NCI-H510A treated with DMSO at 0.1 percent for 48 hours (cell line): ENCODE data around the gene MEX3D.
"Not testable (repeated sequence)": the region's sequence is repeated elsewhere in the genome, so short reads cannot be mapped to it uniquely, and the experiment has no call there.

ENCODE experiments used
- DNase-seq: peaks from one replicate; lab custom pipeline; 2025; lab: John Stamatoyannopoulos, UW

MEX3D gene

GRCh38 chr19:1571358-1571757, 3.2 kb upstream of the MEX3D start:
- DNase-seq = no peak

DNA sequence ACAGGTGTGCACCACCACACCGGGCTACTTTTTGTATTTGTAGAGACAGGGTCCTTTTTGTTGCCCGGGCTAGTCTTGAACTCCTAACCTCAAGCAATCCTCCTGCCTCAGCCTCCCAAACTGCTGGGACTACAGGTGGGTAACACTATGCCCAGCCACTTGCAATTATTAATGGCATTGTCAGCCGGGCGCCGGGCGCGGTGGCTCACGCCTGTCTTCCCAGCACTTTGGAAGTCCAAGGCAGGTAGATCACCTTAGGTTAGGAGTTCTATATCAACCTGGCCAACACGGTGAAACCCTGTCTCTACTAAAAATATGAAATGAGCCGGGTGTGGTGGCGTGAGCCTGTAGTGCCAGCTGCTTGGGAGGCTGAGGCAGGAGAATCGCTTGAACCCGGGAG, 2.7 kb upstream of the MEX3D start:
- DNase-seq = no peak

DNA sequence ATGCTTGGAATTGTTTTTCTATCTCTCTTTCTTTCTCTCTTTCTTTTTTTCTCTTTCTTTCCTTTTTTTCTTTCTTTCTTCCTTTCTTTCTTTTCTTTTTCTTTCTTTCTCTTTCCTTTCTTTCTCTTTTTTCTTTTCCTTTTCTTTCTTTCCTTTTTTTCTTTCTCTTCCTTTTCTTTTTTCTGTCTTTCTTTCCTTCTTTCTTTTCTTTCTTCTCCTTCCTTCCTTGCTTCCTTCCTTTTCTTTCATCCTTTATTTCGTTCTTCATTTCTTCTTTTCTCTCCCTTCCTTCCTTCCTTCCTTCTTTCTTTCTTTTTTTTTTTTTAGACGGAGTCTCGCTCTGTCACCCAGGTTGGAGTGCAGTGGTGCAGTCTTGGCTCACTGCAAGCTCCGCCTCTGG, 1.9 kb upstream of the MEX3D start:
- DNase-seq = no peak

DNA sequence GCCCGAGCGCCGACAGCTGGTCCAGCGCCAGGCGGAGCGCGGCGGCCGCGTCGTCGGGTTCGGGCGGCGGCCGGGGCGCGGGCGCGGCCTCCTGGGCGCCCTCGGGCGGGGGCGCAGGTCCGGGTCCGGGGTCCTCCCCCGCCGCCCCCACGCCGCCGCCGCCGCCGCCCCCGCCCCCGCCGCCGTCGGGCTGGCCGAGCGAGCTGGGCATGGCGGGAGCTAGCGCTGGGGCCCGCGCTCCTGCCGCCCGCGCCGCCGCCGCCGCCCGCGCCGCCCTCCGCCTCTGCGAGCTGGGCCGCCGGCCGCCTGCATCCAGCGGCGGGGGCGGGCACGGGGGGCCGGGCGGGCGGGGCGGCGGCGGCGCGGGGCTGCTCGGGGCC, 287 bp downstream of the MEX3D start:
- DNase-seq = no peak

DNA sequence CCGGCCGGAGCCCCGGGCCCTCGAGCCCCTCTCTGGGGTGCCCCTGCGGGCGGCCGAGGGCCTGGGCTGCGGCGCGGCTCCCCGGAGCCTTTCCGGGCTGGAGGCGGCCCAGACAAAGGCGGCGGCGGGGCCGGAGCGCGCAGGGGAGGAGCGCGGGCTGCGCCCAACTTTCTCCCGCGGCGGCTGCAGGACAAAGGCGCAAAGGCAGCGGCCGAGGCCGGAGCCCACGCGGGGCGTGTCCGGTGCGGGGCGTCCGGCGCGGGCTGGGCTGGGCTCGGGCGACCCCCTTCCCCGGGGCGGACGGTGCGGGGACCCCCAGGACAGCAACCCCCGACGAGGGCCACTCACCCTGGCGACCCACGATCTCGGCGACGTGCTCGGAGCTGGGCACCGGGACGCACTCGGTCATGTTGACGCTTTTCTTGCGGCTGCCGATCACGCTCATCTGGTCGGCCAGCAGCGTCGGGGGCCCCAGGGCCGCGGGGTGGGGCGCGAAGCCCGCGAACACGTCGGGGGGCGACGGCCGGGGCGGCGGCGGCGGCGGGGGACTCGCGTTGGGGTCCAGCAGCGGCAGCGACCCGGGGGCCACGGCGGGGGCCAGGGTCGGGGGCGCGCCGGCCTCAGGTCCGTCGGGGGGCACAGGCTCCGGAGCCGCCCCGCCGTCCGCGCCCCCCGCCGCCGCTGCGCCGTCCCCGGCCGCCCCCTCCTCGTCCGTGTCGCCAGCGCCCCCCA, 843 bp downstream of the MEX3D start:
- no peak for DNase-seq

DNA sequence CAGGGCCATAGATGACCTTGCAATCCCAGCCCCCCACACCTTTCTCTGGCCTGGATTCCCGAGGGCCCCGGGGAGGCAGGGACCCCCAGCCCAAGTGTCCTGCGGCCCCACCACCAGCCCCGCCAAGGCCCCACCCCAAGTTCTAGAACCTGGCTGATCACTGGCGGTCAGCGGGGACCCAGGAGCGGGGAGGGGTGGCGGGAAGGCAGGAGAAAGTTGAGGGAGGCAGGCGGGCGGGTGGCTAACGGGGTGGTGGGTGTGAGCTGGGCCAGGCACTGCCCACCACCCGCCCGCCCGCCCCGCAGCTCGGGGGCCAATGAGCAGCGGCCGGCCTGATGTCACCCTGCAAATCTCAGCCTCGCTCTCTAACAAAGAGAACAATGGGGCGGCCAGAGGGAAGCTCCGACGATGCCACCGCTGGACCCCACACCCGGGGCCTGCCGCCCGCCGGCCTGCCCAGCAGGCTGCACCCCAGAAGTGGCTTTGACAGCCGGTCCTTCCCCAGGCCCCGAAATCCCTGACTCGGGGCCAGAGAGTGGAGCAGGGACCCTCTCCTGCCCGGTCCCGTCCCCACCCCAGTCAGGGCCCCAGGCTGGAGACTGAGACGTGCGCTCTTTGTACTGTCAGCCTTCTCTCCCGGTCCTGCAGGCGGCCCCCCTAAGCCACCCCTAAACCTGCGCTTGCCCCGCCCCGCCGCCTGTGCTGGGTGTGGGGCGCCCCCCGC, 1.6 kb downstream of the MEX3D start:
- no peak for DNase-seq

DNA sequence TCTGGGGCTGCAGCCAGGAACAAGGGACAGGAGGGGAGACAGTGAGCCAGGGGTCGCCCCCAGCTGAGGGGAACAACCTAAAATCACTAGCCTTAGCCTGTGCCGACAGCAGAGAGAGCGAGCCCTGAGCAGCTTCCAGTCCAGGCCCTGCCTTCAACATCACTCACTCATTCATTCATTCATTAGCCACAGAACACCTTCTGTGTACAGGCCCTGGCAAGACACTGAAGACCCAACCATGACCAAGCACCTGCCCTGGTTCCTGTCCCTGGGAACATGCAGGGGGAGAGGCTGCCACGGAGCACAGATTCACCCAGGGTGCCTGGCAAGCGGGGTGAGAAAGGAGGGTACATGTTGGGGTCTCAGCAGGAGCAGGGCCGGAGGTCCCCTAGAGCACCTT, 4.9 kb downstream of the MEX3D start:
- DNase-seq = no peak

DNA sequence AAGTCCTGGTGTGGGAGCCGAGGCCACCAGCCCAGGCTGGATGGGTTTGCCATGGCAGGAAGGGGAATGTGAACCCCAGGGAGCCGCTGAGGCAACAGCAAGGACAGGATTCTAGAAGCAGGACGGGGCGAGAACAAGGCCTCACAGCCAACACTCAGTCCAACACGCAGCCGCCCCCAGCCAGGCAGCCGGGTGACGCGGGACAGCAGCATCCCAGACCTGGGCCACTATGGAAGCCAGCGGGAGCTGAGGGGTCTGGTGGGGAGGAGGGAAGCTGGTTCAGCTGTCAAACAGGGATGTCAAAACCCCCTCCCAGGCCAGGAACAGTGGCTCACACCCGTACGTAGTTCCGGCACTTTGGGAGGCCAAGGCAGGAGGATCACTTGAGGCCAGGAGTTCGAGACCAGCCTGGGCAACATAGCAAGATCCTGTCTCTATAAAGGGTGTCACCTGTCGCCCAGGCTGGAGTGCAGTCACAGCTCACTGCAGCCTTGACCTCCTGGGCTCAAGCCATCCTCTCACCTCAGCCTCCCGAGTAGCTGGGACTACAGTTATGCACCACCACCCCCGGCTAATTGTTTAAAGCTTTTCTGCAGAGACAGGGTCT, 6.8 kb downstream of the MEX3D start:
- no peak for DNase-seq

- DNase-seq = no peak
Observed at GRCh38 chr19:1560286-1560882, 7.7 kb downstream of the MEX3D start.

DNA sequence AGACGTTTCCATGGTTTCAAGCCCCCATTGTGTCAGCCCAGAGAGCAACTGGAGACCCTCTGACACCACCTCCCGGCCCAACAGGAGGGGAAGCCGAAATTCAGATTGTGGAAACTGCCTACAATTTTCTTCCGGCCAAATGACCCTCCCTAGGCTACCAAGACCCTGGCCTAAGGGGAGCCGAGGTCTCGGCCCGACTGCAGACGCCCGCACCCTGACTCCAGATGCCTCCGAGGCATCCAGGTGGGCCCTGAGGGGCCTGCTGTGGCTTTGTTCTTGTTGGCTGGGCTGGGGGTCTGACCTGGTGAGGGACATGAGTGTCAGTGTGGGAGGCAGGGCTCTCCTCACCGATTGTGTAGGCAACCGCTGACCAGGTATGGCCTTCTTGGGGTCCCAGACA, 9.6 kb downstream of the MEX3D start:
- DNase-seq = no peak

DNA sequence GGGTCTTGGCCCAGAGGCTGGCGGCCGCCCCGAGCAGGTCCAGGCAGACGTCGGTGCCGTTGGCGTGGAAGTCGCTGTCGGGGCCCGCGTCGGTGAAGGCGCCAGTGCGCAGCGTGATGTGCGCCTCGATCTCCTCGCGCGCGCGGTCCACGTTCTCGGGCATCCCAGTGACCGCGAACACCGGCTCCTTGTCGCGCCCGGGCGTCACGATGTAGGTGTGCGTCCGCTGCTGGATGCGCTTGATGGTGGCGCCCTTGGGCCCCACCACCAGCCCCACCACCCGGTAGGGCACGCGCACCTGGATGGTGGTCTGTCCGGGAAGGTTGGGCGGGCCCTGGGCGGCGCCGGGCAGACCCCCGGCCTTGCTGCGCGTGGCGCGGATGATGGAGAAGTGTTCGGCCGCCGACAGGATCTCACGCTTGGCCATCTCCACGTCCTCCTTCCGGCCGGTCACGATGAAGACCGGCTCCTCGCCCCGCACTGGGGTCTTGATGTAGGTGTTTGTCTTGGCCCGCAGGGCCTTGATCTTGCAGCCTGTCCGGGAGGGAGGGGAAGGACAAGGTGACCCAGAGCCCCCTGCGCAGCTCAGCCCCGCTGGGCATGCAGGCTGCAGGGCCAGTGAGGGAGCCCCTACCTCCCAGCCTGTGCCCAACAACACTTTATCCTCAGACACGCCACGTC, 11.6 kb downstream of the MEX3D start:
- no peak for DNase-seq

GRCh38 chr19:1555487-1556389, 12.4 kb downstream of the MEX3D start:
- DNase-seq = no peak

- no peak for DNase-seq
Observed at GRCh38 chr19:1554968-1555367, 13.2 kb downstream of the MEX3D start.

DNA sequence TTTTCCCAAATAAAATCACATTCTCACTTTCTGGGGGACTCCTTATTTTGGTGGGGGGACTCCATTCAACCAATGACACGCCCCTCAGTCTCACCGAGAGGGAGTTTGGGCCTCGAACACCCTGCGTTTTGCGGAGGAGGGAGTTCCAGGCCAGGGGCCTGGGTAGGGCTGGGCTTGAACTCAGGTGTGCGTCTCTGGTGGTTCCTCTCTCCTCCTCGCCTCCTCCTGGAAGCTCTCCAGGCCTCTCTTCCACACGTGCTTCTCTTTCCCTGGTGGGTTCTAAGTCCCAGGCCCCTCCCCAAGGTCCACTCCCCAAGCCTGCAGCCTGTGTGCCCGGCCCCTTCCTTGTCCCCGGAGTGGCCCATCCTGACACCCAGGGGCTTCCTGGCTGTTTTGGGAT, 14.7 kb downstream of the MEX3D start:
- DNase-seq = no peak

DNA sequence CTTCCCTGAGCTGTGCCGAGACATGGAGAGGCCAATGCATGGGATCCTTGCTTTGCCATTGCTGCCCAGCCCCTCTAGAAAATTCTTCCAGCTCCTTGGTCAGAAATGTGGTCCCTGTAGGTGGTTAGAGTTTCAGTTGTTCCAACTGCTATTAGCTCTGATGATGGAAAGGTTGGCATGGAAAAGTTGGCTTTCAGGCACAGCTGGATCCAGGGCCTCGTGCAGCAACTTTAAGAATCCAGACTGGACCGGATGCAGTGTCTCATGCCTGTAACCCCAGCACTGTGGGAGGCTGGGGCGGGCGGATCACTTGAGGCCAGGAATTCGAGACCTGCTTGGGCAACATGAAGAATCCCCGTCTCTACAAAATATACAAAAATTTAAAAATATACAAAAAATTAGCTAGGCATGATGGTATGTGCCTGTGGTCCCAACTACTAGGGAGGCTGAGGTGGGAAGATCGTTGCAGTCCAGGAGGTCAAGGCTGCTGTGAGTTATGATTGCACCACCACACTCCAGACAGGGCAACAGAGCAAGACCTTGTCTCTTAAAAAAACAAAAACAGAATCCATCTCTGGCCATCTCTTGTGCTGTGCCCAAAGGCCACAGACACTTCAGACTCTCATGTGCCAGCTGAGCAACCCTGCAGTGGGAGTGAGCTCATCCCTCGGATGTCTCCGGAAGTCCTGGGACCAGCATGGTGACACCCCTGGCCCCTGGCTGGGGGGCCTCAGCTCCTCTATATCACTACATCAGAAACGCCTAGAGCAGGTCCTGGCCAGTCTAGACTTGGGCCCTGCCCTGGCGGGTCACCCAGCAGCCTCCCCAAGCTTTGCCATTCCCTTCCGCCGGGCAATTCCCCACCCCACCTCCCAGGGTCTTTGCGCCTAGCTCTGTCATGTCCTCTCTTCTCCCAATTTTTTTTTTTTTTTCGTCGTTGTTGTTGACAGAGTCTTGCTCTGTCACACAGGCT, 16.8 kb downstream of the MEX3D start:
- no peak for DNase-seq

DNA sequence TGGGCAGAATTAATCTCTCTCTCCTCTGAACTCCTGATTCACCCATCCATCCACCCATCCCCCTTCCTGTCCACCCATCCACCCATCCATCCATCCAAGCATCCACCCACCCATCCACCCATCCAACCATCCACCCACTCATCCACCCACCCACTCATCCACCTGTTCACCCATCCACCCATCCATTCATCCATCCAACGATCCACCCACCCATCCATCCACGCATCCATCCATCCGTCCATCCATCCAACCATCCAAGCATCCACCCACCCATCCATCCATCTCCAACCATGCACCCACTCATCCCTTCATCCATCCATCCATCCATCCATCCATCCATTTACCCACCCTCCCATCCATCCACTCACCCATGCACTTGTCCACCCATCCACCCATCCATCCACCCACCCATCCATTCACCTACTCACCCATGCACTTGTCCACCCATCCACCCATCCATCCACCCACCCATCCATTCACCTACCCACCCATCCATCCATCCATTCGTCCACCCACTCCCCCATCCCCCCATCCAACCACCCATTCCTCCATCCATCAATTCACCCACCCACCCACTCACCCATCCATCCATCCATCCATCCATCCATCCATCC, 18.7 kb downstream of the MEX3D start:
- DNase-seq = no peak

- DNase-seq = no peak
Observed at GRCh38 chr19:1540365-1540925, 27.7 kb downstream of the MEX3D start.

- not testable (repeated sequence) for DNase-seq
Observed at GRCh38 chr19:1539749-1540148, 28.4 kb downstream of the MEX3D start.

DNA sequence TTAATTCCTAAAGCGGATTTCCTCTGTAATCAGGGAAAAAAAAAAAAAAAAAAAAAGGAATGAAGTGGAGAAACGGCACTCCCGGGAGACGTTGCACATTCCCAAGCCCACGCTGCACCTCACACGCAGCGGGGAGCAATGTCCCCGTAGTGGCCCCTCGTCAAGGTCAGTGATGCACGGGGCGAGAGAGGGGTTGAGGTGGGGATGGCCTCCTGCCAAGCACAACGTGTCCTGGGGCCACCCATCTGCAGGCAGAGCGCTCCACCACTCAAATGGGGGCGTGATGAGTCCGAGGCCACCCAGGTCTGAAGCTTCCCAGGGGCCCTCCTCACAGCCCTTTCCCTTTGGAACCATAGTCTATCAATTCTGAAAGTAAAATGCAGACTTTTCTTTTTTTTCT, 29.1 kb downstream of the MEX3D start:
- DNase-seq = no peak
